Measurements from ENCODE around the gene TMEM235.

TMEM235 gene

DNA sequence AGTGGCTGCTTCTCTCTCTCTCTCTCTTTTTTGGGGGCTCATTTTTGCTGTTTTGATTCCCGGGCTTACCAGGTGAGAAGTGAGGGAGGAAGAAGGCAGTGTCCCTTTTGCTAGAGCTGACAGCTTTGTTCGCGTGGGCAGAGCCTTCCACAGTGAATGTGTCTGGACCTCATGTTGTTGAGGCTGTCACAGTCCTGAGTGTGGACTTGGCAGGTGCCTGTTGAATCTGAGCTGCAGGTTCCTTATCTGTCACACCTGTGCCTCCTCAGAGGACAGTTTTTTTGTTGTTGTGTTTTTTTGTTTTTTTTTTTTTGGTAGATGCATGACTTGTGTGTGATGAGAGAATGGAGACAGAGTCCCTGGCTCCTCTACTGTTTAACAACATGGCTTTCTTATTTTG lies 7.7 kb upstream of the TMEM235 start:
- TF ChIP-seq, protein P1, sequence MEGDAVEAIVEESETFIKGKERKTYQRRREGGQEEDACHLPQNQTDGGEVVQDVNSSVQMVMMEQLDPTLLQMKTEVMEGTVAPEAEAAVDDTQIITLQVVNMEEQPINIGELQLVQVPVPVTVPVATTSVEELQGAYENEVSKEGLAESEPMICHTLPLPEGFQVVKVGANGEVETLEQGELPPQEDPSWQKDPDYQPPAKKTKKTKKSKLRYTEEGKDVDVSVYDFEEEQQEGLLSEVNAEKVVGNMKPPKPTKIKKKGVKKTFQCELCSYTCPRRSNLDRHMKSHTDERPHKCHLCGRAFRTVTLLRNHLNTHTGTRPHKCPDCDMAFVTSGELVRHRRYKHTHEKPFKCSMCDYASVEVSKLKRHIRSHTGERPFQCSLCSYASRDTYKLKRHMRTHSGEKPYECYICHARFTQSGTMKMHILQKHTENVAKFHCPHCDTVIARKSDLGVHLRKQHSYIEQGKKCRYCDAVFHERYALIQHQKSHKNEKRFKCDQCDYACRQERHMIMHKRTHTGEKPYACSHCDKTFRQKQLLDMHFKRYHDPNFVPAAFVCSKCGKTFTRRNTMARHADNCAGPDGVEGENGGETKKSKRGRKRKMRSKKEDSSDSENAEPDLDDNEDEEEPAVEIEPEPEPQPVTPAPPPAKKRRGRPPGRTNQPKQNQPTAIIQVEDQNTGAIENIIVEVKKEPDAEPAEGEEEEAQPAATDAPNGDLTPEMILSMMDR (IDR thresholded peaks at IDR 0.05) = no peak

DNA sequence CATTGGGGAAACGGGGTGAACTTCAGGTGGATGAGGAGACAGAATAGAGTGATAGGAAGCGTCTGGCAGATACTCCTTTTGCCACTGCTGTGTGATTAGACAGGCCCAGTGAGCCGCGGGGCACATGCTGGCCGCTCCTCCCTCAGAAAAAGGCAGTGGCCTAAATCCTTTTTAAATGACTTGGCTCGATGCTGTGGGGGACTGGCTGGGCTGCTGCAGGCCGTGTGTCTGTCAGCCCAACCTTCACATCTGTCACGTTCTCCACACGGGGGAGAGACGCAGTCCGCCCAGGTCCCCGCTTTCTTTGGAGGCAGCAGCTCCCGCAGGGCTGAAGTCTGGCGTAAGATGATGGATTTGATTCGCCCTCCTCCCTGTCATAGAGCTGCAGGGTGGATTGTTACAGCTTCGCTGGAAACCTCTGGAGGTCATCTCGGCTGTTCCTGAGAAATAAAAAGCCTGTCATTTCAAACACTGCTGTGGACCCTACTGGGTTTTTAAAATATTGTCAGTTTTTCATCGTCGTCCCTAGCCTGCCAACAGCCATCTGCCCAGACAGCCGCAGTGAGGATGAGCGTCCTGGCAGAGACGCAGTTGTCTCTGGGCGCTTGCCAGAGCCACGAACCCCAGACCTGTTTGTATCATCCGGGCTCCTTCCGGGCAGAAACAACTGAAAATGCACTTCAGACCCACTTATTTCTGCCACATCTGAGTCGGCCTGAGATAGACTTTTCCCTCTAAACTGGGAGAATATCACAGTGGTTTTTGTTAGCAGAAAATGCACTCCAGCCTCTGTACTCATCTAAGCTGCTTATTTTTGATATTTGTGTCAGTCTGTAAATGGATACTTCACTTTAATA lies 7.0 kb upstream of the TMEM235 start:
- TF ChIP-seq, protein P1 (IDR thresholded peaks at IDR 0.05) = no peak

DNA sequence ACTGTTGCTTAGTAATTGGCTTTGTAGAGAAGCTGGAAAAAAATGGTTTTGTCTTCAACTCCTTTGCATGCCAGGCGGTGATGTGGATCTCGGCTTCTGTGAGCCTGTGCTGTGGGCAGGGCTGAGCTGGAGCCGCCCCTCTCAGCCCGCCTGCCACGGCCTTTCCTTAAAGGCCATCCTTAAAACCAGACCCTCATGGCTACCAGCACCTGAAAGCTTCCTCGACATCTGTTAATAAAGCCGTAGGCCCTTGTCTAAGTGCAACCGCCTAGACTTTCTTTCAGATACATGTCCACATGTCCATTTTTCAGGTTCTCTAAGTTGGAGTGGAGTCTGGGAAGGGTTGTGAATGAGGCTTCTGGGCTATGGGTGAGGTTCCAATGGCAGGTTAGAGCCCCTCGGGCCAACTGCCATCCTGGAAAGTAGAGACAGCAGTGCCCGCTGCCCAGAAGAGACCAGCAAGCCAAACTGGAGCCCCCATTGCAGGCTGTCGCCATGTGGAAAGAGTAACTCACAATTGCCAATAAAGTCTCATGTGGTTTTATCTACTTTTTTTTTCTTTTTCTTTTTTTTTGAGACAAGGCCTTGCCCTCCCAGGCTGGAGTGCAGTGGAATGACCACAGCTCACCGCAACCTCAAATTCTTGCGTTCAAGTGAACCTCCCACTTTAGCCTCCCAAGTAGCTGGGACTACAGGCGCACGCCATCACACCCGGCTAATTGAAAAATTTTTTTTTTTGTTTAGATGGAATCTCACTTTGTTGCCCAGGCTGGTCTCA lies 6.2 kb upstream of the TMEM235 start:
- TF ChIP-seq, protein P1 (IDR thresholded peaks at IDR 0.05) = no peak

DNA sequence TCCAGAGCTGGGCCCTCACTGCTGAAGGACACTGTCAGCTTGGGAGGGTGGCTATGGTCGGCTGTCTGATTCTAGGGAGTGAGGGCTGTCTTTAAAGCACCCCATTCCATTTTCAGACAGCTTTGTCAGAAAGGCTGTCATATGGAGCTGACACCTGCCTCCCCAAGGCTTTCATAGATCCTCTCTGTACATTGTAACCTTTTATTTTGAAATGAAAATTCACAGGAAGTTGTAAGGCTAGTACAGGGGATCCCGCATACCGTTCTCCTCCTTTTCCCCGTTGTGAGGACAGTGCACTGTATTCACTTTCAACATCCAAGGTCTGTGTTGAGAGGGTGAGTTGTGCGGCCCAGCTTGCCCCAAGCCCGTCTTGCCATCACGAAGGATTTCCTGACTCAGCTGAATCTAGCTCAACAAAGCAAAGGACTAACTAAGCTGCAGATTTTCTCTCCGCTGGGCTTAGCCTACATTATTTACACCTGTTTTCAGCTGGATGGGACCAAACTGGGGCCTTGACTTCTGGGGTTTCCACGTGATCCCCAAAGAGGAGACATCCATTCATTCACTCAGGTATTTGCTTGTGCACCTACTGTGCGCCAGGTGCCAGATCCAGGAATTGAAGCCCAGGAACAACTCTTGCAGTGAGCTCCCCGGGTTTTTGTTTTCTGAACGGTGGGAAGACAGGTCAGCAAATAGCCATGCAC lies 5.2 kb upstream of the TMEM235 start:
- TF ChIP-seq, protein P1 (IDR thresholded peaks at IDR 0.05) = no peak

DNA sequence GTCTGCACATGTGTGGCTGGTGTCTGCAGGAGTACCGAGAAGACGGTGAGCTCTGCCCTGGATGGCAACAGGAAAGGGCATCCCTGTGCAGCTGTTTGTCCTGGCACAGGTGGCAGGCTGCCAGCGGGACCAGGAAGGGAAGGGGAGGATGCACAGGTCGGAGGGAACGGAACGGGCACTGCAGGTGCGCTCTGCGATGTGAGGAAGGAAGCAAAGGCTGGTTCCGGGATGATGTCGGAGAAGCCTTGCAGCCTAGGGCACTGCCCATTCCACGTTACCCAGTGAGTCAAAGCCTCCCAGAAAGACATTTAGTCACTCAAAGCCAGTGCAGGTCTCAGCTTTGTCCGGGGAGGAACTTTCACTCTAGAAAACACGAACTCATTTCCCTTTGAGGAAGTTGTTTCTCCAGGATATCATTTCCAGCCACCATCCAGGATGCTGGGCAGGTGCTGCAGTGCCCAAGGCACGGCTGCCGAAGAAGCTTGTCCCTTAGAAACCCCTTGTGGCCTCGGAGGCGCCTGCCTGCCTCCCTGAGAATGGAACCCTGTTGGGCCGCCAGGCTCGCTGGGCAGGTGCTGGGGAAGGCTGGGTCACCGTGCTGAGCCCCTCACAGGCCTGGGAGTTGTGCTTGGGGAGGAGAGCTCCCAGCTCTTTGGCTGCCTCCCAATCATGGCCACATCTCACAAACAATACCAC lies 4.5 kb upstream of the TMEM235 start:
- TF ChIP-seq, protein P1 (IDR thresholded peaks at IDR 0.05) = no peak

DNA sequence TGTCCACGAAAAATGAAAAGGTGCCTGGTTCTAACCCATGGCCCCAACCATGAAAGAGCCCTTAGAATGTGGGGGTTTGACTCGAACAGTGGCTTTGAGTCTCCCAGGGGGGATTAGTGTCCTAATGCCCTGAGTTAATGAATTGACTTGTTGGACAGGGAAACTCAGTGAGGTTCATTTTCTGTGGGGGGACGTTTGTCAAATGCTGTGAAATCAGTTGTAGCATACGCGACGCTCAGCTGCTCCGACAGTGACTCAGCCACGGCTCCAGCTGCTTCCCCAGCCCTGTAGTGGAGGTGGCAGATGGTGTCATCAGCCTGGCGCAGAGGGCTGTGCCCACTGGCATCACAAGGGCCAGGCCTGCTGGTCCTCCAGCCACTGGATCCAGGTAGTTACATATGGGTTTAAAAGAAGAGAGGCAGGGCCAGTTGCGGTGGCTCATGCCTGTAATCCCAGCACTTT lies 3.9 kb upstream of the TMEM235 start:
- TF ChIP-seq, protein P1 (IDR thresholded peaks at IDR 0.05) = no peak

DNA sequence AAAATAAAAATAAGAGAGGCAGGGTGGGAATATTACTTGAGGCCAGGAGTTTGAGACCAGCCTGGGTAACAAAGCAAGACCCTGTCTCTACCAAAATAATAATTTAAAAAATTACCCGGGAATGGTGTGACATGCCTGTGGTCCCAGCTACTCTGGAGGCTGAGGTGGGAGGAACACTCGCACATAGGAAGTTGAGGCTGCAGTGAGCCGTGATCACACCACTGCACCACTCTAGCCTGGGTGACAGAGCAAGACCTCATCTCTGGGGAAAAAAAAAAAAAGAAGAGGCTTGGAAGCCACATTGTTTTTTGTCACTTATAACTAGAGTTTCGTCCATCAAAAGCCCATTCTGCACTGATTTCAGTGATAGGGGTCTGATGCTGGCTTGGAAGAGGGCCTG lies 3.3 kb upstream of the TMEM235 start:
- TF ChIP-seq, protein P1 (IDR thresholded peaks at IDR 0.05) = no peak

Measured in LNCAP (cell line).